ENCODE data around the gene PILRB.

The PILRB gene

GRCh38 chr7:100411101-100411500 lies 53.2 kb downstream of the PILRB start:
- no peak for DNase-seq

DNA sequence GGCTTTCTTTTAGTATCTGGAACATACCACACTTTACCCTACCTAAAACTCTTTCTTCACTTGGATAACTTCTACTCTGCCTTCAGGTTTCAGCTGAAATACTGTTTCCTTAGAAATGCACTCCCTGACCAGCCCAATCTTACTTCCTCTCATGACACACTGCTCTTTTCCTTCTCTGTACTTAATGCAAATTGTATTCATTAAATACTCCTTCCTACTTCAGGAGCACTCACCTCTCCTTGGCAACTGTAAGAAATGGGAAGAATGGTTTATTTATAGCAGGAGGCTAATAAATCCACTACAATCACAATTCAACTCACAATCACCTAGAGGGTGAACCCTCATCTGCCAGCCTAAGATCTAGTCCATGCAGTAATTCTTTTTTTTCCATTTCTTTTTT lies 55.4 kb downstream of the PILRB start:
- no peak for DNase-seq

DNA sequence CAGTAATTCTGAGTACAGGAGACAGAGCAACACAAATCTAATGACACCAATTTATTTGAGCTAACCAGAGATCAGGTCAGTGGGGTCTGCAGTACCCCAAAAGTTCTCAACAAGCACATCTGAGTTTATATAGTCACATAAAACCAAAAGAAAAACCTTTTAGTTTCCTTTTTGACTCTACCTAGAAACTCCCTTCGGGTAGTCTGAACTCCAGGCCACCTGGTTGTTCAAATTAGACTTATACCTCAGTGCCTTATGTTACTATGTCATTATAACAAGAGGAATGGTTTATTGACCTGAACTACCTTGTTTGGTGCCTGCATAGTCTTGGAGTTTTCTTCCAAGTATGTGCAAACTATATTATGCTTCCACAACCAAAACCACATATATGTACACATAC lies 56.0 kb downstream of the PILRB start:
- DNase-seq, result no peak

- DNase-seq, result no peak
These were observed 57.5 kb downstream of the PILRB start for GRCh38 chr7:100415448-100415847.
